ENCODE measurements around the gene DMAC1.

GRCh38 chr9:7785813-7786212, 13.8 kb downstream of the DMAC1 start:
- TF ChIP-seq CTCF (IDR thresholded peaks at IDR 0.05) (no peak), POLR2A (IDR thresholded peaks at IDR 0.05) (no peak)
